HepG2 (cell line): Measurements from ENCODE around the gene VPS4A. TPM values are rescaled to one million over a fixed set of nuclear protein-coding genes. Genes with fewer than 3 reads are reported as not detected.
A peak's percentile ranks its signal among the peaks of the same experiment; 100 is the strongest.

Experiments
- ARNT2 ChIP-seq: sonication (generic); formaldehyde crosslinking; IDR thresholded peaks from 2 replicates; pipeline ENCODE4 v1.8.0; 2022; ENCODE audit warnings: mild to moderate bottlenecking, low read depth, missing genetic modification reagents, moderate library complexity
- ATF7 ChIP-seq, 2 experiments: fragments of 450-650 bp in 1 of 2; sonication (generic) in 1 of 2; formaldehyde crosslinking in 1 of 2; IDR thresholded peaks; 2 replicates each; pipeline versions ENCODE4 v1.4.0 to v1.6.1; 2016 to 2020; ENCODE audit warnings: antibody characterized with exemption in 1 of 2, mild to moderate bottlenecking in 1 of 2, missing genetic modification reagents in 1 of 2
- ATF7-NPFF ChIP-seq: sonication (generic); formaldehyde crosslinking; IDR thresholded peaks from 2 replicates; pipeline ENCODE4 v1.8.1; 2023; ENCODE audit warnings: mild to moderate bottlenecking, low read depth, missing genetic modification reagents, moderate library complexity
- ELF1 ChIP-seq: sonication (generic); formaldehyde crosslinking; IDR thresholded peaks from 2 replicates; pipeline ENCODE4 v1.4.0; 2020; ENCODE audit warnings: missing genetic modification reagents
- ERF ChIP-seq: IDR thresholded peaks from 2 replicates; pipeline ENCODE4 v1.6.1; 2018; ENCODE audit warnings: missing biosample characterization, missing genetic modification reagents
- GMEB2 ChIP-seq: IDR thresholded peaks from 2 replicates; pipeline ENCODE4 v1.6.1; 2016; ENCODE audit warnings: missing biosample characterization, missing genetic modification reagents, low read depth
- HNRNPL ChIP-seq: fragments of 200-400 bp; formaldehyde crosslinking; IDR thresholded peaks from 2 replicates; pipeline ENCODE4 v1.6.1; 2017; ENCODE audit warnings: mild to moderate bottlenecking, low read depth, low read length
- MED8 ChIP-seq: sonication (generic); formaldehyde crosslinking; IDR thresholded peaks from 2 replicates; pipeline ENCODE4 v1.8.1; 2023; ENCODE audit warnings: mild to moderate bottlenecking, missing genetic modification reagents; ENCODE audit not compliant: insufficient replicate concordance
- MIER3 ChIP-seq: IDR thresholded peaks from 2 replicates; pipeline ENCODE4 v1.6.1; 2016; ENCODE audit warnings: missing compliant biosample characterization, borderline replicate concordance
- RBM39 ChIP-seq: fragments of 200-400 bp; formaldehyde crosslinking; IDR thresholded peaks from one replicate; pipeline ENCODE4 v1.6.1; 2018; ENCODE audit warnings: antibody characterized with exemption, mild to moderate bottlenecking, low read depth, low read length; ENCODE audit not compliant: poor library complexity, severe bottlenecking
- SMAD3 ChIP-seq: sonication (generic); formaldehyde crosslinking; IDR thresholded peaks from 2 replicates; pipeline ENCODE4 v1.4.0; 2020; ENCODE audit warnings: missing genetic modification reagents
- SMYD3 ChIP-seq: sonication (generic); formaldehyde crosslinking; IDR thresholded peaks from 2 replicates; pipeline ENCODE4 v1.8.1; 2023; ENCODE audit warnings: mild to moderate bottlenecking, missing genetic modification reagents
- ZBTB10 ChIP-seq: sonication (generic); formaldehyde crosslinking; IDR thresholded peaks from 2 replicates; pipeline ENCODE4 v1.4.0; 2020; ENCODE audit warnings: missing genetic modification reagents, borderline replicate concordance
- ZBTB2 ChIP-seq: sonication (generic); formaldehyde crosslinking; IDR thresholded peaks from 2 replicates; pipeline ENCODE4 v1.8.0; 2022; ENCODE audit warnings: low read depth, missing genetic modification reagents
- ZBTB46 ChIP-seq: sonication (generic); formaldehyde crosslinking; IDR thresholded peaks from 2 replicates; pipeline ENCODE4 v1.4.0; 2020; ENCODE audit warnings: mild to moderate bottlenecking, missing genetic modification reagents, borderline replicate concordance
- ZC3H4 ChIP-seq: sonication (generic); formaldehyde crosslinking; IDR thresholded peaks from 2 replicates; pipeline ENCODE4 v1.4.0; 2020; ENCODE audit warnings: missing genetic modification reagents, borderline replicate concordance
- ZNF160 ChIP-seq: sonication (generic); formaldehyde crosslinking; IDR thresholded peaks from 2 replicates; pipeline ENCODE4 v1.8.0; 2022; ENCODE audit warnings: mild to moderate bottlenecking, inconsistent platforms, missing genetic modification reagents
- ZNF224 ChIP-seq: sonication (generic); formaldehyde crosslinking; IDR thresholded peaks from 2 replicates; pipeline ENCODE4 v1.5.0; 2020; ENCODE audit warnings: mild to moderate bottlenecking, missing genetic modification reagents
- ZNF326 ChIP-seq: sonication (generic); formaldehyde crosslinking; IDR thresholded peaks from 2 replicates; pipeline ENCODE4 v1.4.0; 2020; ENCODE audit warnings: missing genetic modification reagents, borderline replicate concordance
- ZNF558 ChIP-seq: sonication (generic); formaldehyde crosslinking; IDR thresholded peaks from 2 replicates; pipeline ENCODE4 v1.9.0; 2022; ENCODE audit warnings: mild to moderate bottlenecking, missing genetic modification reagents, borderline replicate concordance
- ZNF605 ChIP-seq: sonication (generic); formaldehyde crosslinking; IDR thresholded peaks from 2 replicates; pipeline ENCODE4 v1.8.0; 2022; ENCODE audit warnings: mild to moderate bottlenecking, missing genetic modification reagents
- ZNF652 ChIP-seq: IDR thresholded peaks from 2 replicates; pipeline ENCODE4 v1.6.1; 2016; ENCODE audit warnings: low read depth, borderline replicate concordance
- polyA plus RNA-seq, 8 experiments: library from polyadenylated mRNA; depleted of rRNA in 3 of 8; stranded (reverse) in 7 of 8; unstranded in 1 of 8; fragments of >200 nt; fragmentation: Illumina TruSeq in 4 of 8; extraction: Trizol in 4 of 8; gene quantifications; 2 replicates each; pipeline versions ENCODE4 v1.2.1 to v1.2.3, GENCODE V29; 2011 to 2016; ENCODE audit warnings: low read depth in 4 of 8, missing spikeins in 1 of 8, mixed read lengths in 1 of 8; ENCODE audit not compliant: insufficient read depth in 1 of 8
- total RNA-seq, 5 experiments: library from RNA; depleted of rRNA; stranded (reverse); fragments of >200 nt; fragmentation: Illumina TruSeq; extraction: Trizol; gene quantifications; 2 replicates each; pipeline ENCODE4 v1.2.3, GENCODE V29; 2016; ENCODE audit warnings: low read depth in 1 of 5

Gene VPS4A
- total and polyA plus RNA-seq, 2 of the 13 experiments (the other 11 are each of a cell fraction or from before 2014, with no cell fraction given), result 13.2 to 27.9 TPM

GRCh38 chr16:69326172-69326873 is 15.2 kb downstream of the VPS4A start (continued):
- TF ChIP-seq ZBTB2 (CRISPR knock-in tag), result no peak
- no peak for TF ChIP-seq ZNF558 (CRISPR knock-in tag)
- TF ChIP-seq ZBTB10, result no peak
- TF ChIP-seq RBM39, result no peak
- peak; percentile 88 for TF ChIP-seq ZNF605
- TF ChIP-seq ZNF652 (CRISPR knock-in tag), result peak; percentile 83
- TF ChIP-seq ZC3H4 (CRISPR knock-in tag), result peak; percentile 75; the same call in 1 of the 2 replicates
- no peak; the same call in 1 of the 2 replicates for TF ChIP-seq ELF1
- TF ChIP-seq MED8, result no peak
- TF ChIP-seq ZNF224 (CRISPR knock-in tag), result no peak
- TF ChIP-seq MIER3 (CRISPR knock-in tag), result peak; percentile 83; the same call in 1 of the 2 replicates
- TF ChIP-seq ATF7 (IDR thresholded peaks at IDR 0.05), result no peak
- peak; percentile 17; the same call in 1 of the 2 replicates for TF ChIP-seq ATF7 (CRISPR knock-in tag; IDR thresholded peaks at IDR 0.05)
- no peak for TF ChIP-seq HNRNPL
- no peak; the same call in 1 of the 2 replicates for TF ChIP-seq SMAD3 (CRISPR knock-in tag)
- TF ChIP-seq ZBTB46 (CRISPR knock-in tag), result no peak
- peak; percentile 50; the same call in 1 of the 2 replicates for TF ChIP-seq ZNF160 (CRISPR knock-in tag)
- no peak for TF ChIP-seq GMEB2
- TF ChIP-seq ZNF326 (CRISPR knock-in tag), result no peak
- TF ChIP-seq SMYD3 (CRISPR knock-in tag), result peak; percentile 21; the same call in 1 of the 2 replicates
- peak; percentile 11; the same call in 1 of the 2 replicates for TF ChIP-seq ARNT2 (CRISPR knock-in tag)
- peak; percentile 77 for TF ChIP-seq ERF (CRISPR knock-in tag)
- no peak for TF ChIP-seq ATF7-NPFF (CRISPR knock-in tag)
